Measurements from ENCODE around the gene TMIE. TPM values are rescaled to one million over a fixed set of nuclear protein-coding genes. Genes with fewer than 3 reads are reported as not detected.

TMIE gene
- total and polyA plus RNA-seq, 2 of the 8 experiments (the other 6 are each of a cell fraction or from before 2014, with no cell fraction given), result 0.45 to 0.67 TPM

DNA sequence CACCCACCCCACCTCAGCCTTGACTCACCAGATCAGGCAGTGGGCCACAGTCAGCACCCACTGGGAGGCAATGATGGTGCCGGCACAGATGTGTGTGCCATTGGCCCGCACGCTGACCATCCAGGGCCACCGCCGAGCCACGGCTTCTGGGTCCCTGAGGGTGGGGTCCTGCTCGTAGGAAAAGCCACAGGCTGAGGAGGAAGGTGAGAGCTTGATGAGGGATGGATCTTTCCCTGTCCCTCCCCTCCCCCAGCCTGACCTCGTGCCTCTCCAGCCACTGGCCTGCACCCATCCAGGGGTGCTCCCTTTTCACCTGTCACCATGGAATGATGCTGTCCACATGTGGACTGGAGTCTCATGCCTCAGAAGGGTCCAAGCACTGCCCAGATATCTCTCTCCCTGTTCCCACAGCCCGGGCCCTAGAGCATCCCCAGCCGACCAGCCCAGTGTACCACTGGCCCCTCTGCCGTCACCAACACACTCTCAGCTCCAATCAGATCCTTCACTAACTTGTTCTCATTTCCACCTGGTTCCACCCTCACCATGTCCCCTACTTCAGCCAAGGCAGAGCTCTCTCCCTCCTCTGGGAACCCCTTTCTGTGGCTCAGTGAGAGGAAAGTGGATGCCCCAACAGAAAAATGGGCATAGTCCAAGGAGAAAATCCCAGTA lies 14.4 kb downstream of the TMIE start:
- peak in 1 of 2 experiments; percentile 38 for DNase-seq (ENCODE audit: low read depth in 1 of 2, low spot score in 2 of 2)
- no peak overlapping the region for H3K4me2 ChIP-seq (ENCODE audit: insufficient read depth in 1 of 2, low read depth in 2 of 2, low read length in 2 of 2)
- H4K5ac ChIP-seq (ENCODE audit: insufficient read length, low read depth, low read length), result no peak overlapping the region
- FAIRE-seq, result no peak
- H3K4me3 ChIP-seq (ENCODE audit: extremely low read depth in 1 of 4, insufficient read depth in 2 of 4, low read depth in 3 of 4, low read length in 4 of 4), result no peak overlapping the region
- TF ChIP-seq TAF1 (IDR thresholded peaks at IDR 0.05; ENCODE audit: low read depth, low read length) (no peak), SIRT6 (IDR thresholded peaks at IDR 0.05; ENCODE audit: low read length) (no peak), EGR1 (IDR thresholded peaks at IDR 0.05; ENCODE audit: borderline replicate concordance, low read depth, low read length) (no peak), KDM1A (IDR thresholded peaks at IDR 0.05; ENCODE audit: borderline replicate concordance, low read length) (no peak), POLR2A (IDR thresholded peaks at IDR 0.05; ENCODE audit: control extremely low read depth in 1 of 2, low read depth in 2 of 2, low read length in 2 of 2) (no peak)
- no peak overlapping the region; the same call in 1 of the 2 replicates for H4K8ac ChIP-seq (ENCODE audit: extremely low read depth, insufficient read depth, low read length)
- no peak overlapping the region for H2BK20ac ChIP-seq (ENCODE audit: low read length)
- no peak overlapping the region for H3K18ac ChIP-seq (ENCODE audit: extremely low read depth, low read length)
- H3K79me2 ChIP-seq (ENCODE audit: control insufficient read depth in 1 of 2, insufficient read depth in 2 of 2, low read length in 2 of 2), result no peaks in the 10 kb centered on the region
- no peak overlapping the region for H4K91ac ChIP-seq (replicated peaks; ENCODE audit: insufficient read length, low read length)
- POLR2A ChIA-PET (ENCODE audit: partially characterized antibody), result interaction anchor here (0.7 to 1.5 kb wide), 3 partner anchors 13 to 134 kb away, joined by 3 read pairs; no protein-coding TSS in a partner anchor
- H3K79me1 ChIP-seq (ENCODE audit: low read depth, low read length), result no peaks in the 10 kb centered on the region
- H2AFZ ChIP-seq (ENCODE audit: low read length), result no peak overlapping the region
- H3K23ac ChIP-seq (ENCODE audit: insufficient read length), result no peak overlapping the region
- no peak overlapping the region for H2AK5ac ChIP-seq (ENCODE audit: low read depth, low read length)
- no peak overlapping the region for H3K9ac ChIP-seq (replicated peaks in 1 of 4; ENCODE audit: extremely low read depth in 1 of 4, low read depth in 3 of 4, low read length in 3 of 4)
- H3K27ac ChIP-seq (ENCODE audit: low read depth, low read length), result no peak overlapping the region
- H4K20me1 ChIP-seq (replicated peaks in 1 of 2; ENCODE audit: control insufficient read depth in 1 of 2, insufficient read depth in 2 of 2, low read length in 2 of 2), result no peaks in the 10 kb centered on the region
- H3K23me2 ChIP-seq (ENCODE audit: low read depth, low read length), result no peaks in the 10 kb centered on the region
- H3K4me1 ChIP-seq (replicated peaks in 1 of 4; ENCODE audit: control insufficient read depth in 3 of 4, insufficient read depth in 4 of 4, low read length in 3 of 4), result no peaks in the 10 kb centered on the region; a peak in 2 of 7 replicates
- no peak overlapping the region for H3K14ac ChIP-seq (ENCODE audit: insufficient read length)
- H3K4ac ChIP-seq (replicated peaks; ENCODE audit: insufficient read length, low read depth, low read length), result no peak overlapping the region
- H2BK15ac ChIP-seq (ENCODE audit: low read length), result no peak overlapping the region
- no peaks in the 10 kb centered on the region; a peak in 2 of 7 replicates for H3K27me3 ChIP-seq (replicated peaks in 1 of 4; ENCODE audit: control insufficient read depth in 3 of 4, extremely low read depth in 1 of 4, insufficient read depth in 3 of 4, low read length in 3 of 4)
- CTCF ChIA-PET (ENCODE audit: partially characterized antibody), result interaction anchor here (0.8 to 6.4 kb wide), 26 partner anchors 8 to 229 kb away, joined by 3 to 59 read pairs (median 4); partner anchors contain the start of genes ALS2CL and TMIE
- H2BK120ac ChIP-seq (replicated peaks; ENCODE audit: low read depth, low read length), result no peak overlapping the region
- no peaks in the 10 kb centered on the region; a peak in 1 of 4 replicates for H3K9me3 ChIP-seq (ENCODE audit: insufficient read depth in 2 of 2, low read depth in 1 of 2, low read length in 1 of 2)
- 92% methylated on average over 11 of the region's 11 CpGs; no CpG with 5 or more reads in 1 of the 2 experiments for WGBS, 2 experiments (ENCODE audit: extremely low coverage in 1 of 2, insufficient coverage in 1 of 2, insufficient read length in 1 of 2, insufficient replicate concordance in 2 of 2, low coverage in 1 of 2, low lambda C conversion rate in 2 of 2, missing lambda C conversion rate in 1 of 2)
- no peaks in the 10 kb centered on the region; a peak in 1 of 8 replicates for H3K36me3 ChIP-seq (ENCODE audit: control insufficient read depth in 2 of 4, insufficient read depth in 4 of 4, low read length in 3 of 4)
- H3K56ac ChIP-seq (replicated peaks; ENCODE audit: insufficient read length, low read depth, low read length), result no peak overlapping the region
- no peak overlapping the region for H2BK5ac ChIP-seq (ENCODE audit: low read depth, low read length)
- H2BK12ac ChIP-seq (ENCODE audit: low read depth, low read length), result no peak overlapping the region
